Left ventricle myocardium inferior (tissue), 1 donor: Measurements from ENCODE around the gene KCNJ6. TPM values are rescaled to one million over a fixed set of nuclear protein-coding genes. Genes with fewer than 3 reads are reported as not detected.

Source experiments
- DNase-seq: peaks from one replicate; pipeline ENCODE4 v3.0.0-alpha.2; 2020
- H3K27ac ChIP-seq: fragments of 200-600 bp; replicated peaks from 2 replicates; pipeline ENCODE4 v1.8.0; 2021
- H3K27me3 ChIP-seq: fragments of 200-600 bp; 2 replicates; pipeline ENCODE4 v1.8.0; 2021; ENCODE audit warnings: low read depth
- H3K36me3 ChIP-seq: fragments of 200-600 bp; 2 replicates; pipeline ENCODE4 v1.8.0; 2021
- H3K4me1 ChIP-seq: fragments of 200-600 bp; 2 replicates; pipeline ENCODE4 v1.8.0; 2021
- H3K4me3 ChIP-seq: fragments of 200-600 bp; 2 replicates; pipeline ENCODE4 v1.8.0; 2021; ENCODE audit warnings: mild to moderate bottlenecking, moderate library complexity
- H3K9me3 ChIP-seq: fragments of 200-600 bp; replicated peaks from 2 replicates; pipeline ENCODE4 v1.8.0; 2021
- intact Hi-C: fragments of 100-400 bp; cut with micrococcal nuclease; formaldehyde crosslinking; loops from one replicate; pipeline ENCODE4 v1.11.0; 2022
- total RNA-seq: library from RNA; stranded (reverse); fragmentation: NEBNext Ultra II Directional; extraction: Animal tissue kit (Norgen Biotek cat#: 25700); gene quantifications from one replicate; pipeline ENCODE4 v1.2.1, GENCODE V29; 2021
- TF ChIP-seq, protein P1 (sequence below): fragments of 200-600 bp; IDR thresholded peaks from 2 replicates; pipeline ENCODE4 v1.8.0; 2021; ENCODE audit warnings: antibody characterized with exemption, mild to moderate bottlenecking, borderline replicate concordance
- donor health status: DM: no; HTN: yes; CAD: no; lungs with severe emphysema.

Gene KCNJ6
- total RNA-seq, 1 donor from 2014 or later, result not detected

DNA sequence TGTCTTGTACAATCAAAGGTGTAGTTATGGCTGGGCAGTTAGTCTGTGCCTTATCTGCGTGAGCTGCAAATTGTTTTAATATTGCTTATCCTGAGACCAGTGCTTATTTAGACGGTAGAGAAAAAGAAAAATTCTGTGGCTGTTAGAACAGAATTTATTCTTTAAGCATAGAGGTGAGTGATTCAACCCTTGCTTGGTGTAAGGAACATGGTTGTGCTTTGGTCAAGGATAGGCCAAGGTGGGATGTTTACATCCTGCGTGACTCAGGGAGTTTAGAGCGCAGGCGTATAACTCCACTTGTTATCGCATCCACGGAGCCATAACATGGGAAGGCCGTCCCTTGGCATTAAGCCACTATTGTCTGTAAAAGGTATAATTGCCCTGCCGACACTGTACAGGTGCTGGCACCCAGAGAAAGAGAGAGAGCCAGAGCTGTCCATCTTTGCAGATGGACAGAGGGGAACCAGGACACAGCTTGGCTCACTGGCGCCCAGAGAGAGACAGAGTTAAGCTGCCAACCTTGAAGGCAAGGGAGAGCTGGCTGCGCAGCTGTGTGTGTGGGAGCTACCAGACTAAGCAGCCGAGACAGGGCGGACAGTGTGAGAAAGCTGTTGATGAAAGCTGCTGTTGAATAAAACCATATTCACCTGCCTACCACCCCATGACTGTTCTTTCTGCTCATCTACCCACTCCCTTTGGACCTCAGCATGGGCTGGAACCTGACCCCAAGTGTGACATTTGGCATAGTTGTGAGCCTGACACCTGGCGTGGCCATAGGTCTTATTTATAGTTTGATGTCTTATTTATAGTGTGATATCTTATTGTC, 349.3 kb downstream of the KCNJ6 start:
- peak overlapping the region; percentile 60 for H3K27ac ChIP-seq
- DNase-seq, result no peak
- no peaks in the 10 kb centered on the region for H3K9me3 ChIP-seq
- H3K27me3 ChIP-seq, result no peaks in the 10 kb centered on the region
- TF ChIP-seq, protein P1, sequence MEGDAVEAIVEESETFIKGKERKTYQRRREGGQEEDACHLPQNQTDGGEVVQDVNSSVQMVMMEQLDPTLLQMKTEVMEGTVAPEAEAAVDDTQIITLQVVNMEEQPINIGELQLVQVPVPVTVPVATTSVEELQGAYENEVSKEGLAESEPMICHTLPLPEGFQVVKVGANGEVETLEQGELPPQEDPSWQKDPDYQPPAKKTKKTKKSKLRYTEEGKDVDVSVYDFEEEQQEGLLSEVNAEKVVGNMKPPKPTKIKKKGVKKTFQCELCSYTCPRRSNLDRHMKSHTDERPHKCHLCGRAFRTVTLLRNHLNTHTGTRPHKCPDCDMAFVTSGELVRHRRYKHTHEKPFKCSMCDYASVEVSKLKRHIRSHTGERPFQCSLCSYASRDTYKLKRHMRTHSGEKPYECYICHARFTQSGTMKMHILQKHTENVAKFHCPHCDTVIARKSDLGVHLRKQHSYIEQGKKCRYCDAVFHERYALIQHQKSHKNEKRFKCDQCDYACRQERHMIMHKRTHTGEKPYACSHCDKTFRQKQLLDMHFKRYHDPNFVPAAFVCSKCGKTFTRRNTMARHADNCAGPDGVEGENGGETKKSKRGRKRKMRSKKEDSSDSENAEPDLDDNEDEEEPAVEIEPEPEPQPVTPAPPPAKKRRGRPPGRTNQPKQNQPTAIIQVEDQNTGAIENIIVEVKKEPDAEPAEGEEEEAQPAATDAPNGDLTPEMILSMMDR, result no peak
- intact Hi-C loops, result no loop called here
- H3K36me3 ChIP-seq, result no peaks in the 10 kb centered on the region
- peaks cover 45% of the 10 kb centered on the region for H3K4me1 ChIP-seq
- H3K4me3 ChIP-seq, result no peak overlapping the region

GRCh38 chr21:37565530-37566223, 350.6 kb downstream of the KCNJ6 start:
- Histone ChIP-seq H3K9me3 (no peaks in the 10 kb centered on the region), H3K36me3 (no peaks in the 10 kb centered on the region), H3K4me1 (peaks cover 46% of the 10 kb centered on the region), H3K27ac (peak overlapping the region; percentile 95), H3K4me3 (peak overlapping the region; percentile 80), H3K27me3 (no peaks in the 10 kb centered on the region)
- intact Hi-C loops, result no loop called here
- no peak for DNase-seq
- TF ChIP-seq, protein P1, result no peak

DNA sequence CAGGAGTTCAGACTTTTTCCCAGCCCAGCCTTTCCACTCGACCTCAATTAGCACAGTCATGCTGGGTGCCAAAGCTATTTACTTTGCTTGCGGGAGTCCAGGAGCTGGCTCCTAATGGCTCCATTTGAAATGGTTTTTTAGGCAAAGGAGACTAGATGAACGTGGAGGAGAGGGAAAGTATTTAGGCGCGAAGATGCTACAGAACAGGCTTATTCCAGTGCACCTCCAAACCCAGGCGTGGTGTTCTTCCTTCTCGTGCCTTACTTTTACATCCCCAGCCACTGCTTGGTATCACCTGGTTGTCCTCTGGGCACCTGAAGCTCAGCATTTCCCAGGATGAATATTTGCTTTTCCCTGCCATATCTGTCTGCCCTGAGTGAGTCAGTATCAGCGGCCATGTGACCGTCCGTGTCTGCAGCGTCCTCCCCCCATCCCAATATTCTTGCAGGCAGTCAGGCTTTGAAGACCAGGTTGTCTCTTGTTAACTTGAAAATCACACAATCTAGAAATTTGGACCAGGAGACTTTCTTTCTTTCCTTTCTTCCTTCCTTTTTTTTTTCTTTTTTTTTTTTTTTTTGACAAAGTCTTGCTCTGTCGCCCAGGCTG, 351.2 kb downstream of the KCNJ6 start:
- DNase-seq, result no peak
- intact Hi-C loops, result no loop called here
- Histone ChIP-seq H3K4me3 (peak overlapping the region; percentile 80), H3K27ac (peak overlapping the region; percentile 95), H3K36me3 (no peaks in the 10 kb centered on the region), H3K27me3 (no peaks in the 10 kb centered on the region), H3K9me3 (no peaks in the 10 kb centered on the region), H3K4me1 (peaks cover 52% of the 10 kb centered on the region)
- TF ChIP-seq, protein P1, result no peak

DNA sequence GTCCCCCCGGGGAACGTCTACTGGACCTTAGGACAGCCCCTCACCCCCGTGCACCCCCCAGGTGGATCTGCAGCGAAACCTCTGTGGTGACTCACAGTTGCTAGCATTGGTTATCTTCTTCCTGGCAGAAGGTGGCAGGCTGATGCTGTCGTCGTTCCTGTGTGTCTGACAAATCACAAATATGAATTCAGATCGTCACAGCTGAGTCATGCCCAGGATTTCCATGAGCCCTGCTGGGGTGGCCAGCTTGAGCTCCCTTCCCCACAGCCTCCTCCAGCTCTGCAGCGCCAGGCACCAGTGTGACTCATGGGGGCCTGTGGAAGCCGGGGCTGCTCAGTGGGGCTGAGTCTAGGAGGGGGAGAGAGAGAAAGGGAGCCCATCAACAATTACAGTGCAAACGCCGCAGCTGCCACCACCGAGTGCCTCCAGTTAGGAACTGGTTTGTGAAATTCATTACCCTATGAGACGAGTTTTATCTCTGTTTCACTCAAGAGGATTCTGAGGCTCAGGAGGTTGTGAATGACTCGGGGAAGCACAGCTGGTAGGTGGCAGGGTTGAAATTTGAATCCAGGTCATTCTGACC, 351.8 kb downstream of the KCNJ6 start:
- peak; percentile 66 for DNase-seq
- intact Hi-C loops, result no loop called here
- H3K27ac ChIP-seq, result peak overlapping the region; percentile 95
- H3K9me3 ChIP-seq, result no peaks in the 10 kb centered on the region
- H3K4me3 ChIP-seq, result peak overlapping the region; percentile 80
- peaks cover 58% of the 10 kb centered on the region for H3K4me1 ChIP-seq
- TF ChIP-seq, protein P1, result no peak
- H3K27me3 ChIP-seq, result no peaks in the 10 kb centered on the region
- H3K36me3 ChIP-seq, result no peaks in the 10 kb centered on the region

- Histone ChIP-seq H3K36me3 (no peaks in the 10 kb centered on the region), H3K4me3 (peak overlapping the region; percentile 80), H3K4me1 (peaks cover 65% of the 10 kb centered on the region), H3K27ac (peak overlapping the region; percentile 95), H3K9me3 (no peaks in the 10 kb centered on the region), H3K27me3 (no peaks in the 10 kb centered on the region)
- peak; percentile 94 for DNase-seq
- TF ChIP-seq, protein P1, result peak; percentile 58
- intact Hi-C loops, result no loop called here
Measured at GRCh38 chr21:37563641-37564340, 352.5 kb downstream of the KCNJ6 start.
